Activated CD8-positive, alpha-beta T cell treated with anti-CD3 and anti-CD28 coated beads for 36 hours (primary cell): ENCODE data around the gene ITPR2. TPM values are rescaled to one million over a fixed set of nuclear protein-coding genes. Genes with fewer than 3 reads are reported as not detected.

ENCODE experiments used
- ATAC-seq: fragments of 200-7000 bp; cut with Tn5 transposase; one replicate; pipeline ENCODE4 v1.10.0; 2021; ENCODE audit warnings: mild to moderate bottlenecking, moderate library complexity
- CTCF ChIA-PET: fragments of 350-600 bp; sonication (Branson Sonifier 250); formaldehyde crosslinking; loops from one replicate; lab custom pipeline; 2021; ENCODE audit warnings: antibody characterized with exemption; lab: Charles Lee
- POLR2A ChIA-PET: fragments of 350-600 bp; sonication (Branson Sonifier 250); formaldehyde crosslinking; loops from one replicate; lab custom pipeline; 2021; ENCODE audit warnings: antibody characterized with exemption; lab: Charles Lee
- DNase-seq: peaks from one replicate; pipeline ENCODE4 v3.0.0-alpha.2; 2020
- H3K27ac Mint-ChIP-seq: one replicate; pipeline ENCODE4 v1.8.0; 2021; ENCODE audit warnings: mild to moderate bottlenecking, mixed read lengths
- H3K27me3 Mint-ChIP-seq: one replicate; pipeline ENCODE4 v1.8.0; 2021; ENCODE audit warnings: mixed read lengths
- H3K36me3 Mint-ChIP-seq: one replicate; pipeline ENCODE4 v1.8.0; 2021; ENCODE audit warnings: low read depth, mixed read lengths
- H3K4me1 Mint-ChIP-seq: one replicate; pipeline ENCODE4 v1.8.0; 2021; ENCODE audit warnings: low read depth, mixed read lengths
- H3K4me3 Mint-ChIP-seq: one replicate; pipeline ENCODE4 v1.8.0; 2021; ENCODE audit warnings: mild to moderate bottlenecking, moderate library complexity, mixed read lengths
- H3K9me3 Mint-ChIP-seq: one replicate; pipeline ENCODE4 v1.8.0; 2021; ENCODE audit warnings: mixed read lengths
- CTCF ChIP-seq: fragments of 200-600 bp; IDR thresholded peaks from one replicate; pipeline ENCODE4 v1.8.0; 2022; ENCODE audit warnings: antibody characterized with exemption, mild to moderate bottlenecking
- intact Hi-C: fragments of 100-400 bp; cut with micrococcal nuclease; formaldehyde crosslinking; loops from one replicate; pipeline ENCODE4 v1.10.0; 2022
- total RNA-seq, 2 experiments: library from RNA; stranded (reverse); gene quantifications; one replicate each; pipeline ENCODE4 v1.2.3, GENCODE V29; 2021

Gene ITPR2
- total RNA-seq, 2 experiments from 2014 or later, result 38.9 to 41.2 TPM

GRCh38 chr12:26399381-26399780 lies 433.6 kb downstream of the ITPR2 start:
- Mint-ChIP-seq H3K27me3 (no peaks in the 10 kb centered on the region), H3K4me3 (no peak overlapping the region), H3K27ac (no peak overlapping the region), H3K36me3 (peaks cover 3% of the 10 kb centered on the region), H3K9me3 (no peaks in the 10 kb centered on the region), H3K4me1 (no peaks in the 10 kb centered on the region)
- DNase-seq (no peak), ATAC-seq (no peak)
- ChIA-PET CTCF (interaction anchor here (1.3 kb wide), 1 partner anchor 13 kb away, joined by 3 read pairs; no protein-coding TSS in a partner anchor), POLR2A (no interaction called here)
- no peak for TF ChIP-seq CTCF
- intact Hi-C loops, result no loop called here

- H3K27me3 Mint-ChIP-seq, result no peaks in the 10 kb centered on the region
- no peaks in the 10 kb centered on the region for H3K9me3 Mint-ChIP-seq
- intact Hi-C loops, result no loop called here
- no peaks in the 10 kb centered on the region for H3K4me1 Mint-ChIP-seq
- DNase-seq (no peak), ATAC-seq (no peak)
- TF ChIP-seq CTCF, result no peak
- peaks cover 14% of the 10 kb centered on the region for H3K36me3 Mint-ChIP-seq
- POLR2A ChIA-PET, result no interaction called here
- CTCF ChIA-PET, result no interaction called here
- no peak overlapping the region for H3K27ac Mint-ChIP-seq
- no peak overlapping the region for H3K4me3 Mint-ChIP-seq
Measured at GRCh38 chr12:26396402-26396801, 436.6 kb downstream of the ITPR2 start.

- no peak for DNase-seq
- H3K27me3 Mint-ChIP-seq, result no peaks in the 10 kb centered on the region
Measured at GRCh38 chr12:26389343-26389742, 443.7 kb downstream of the ITPR2 start.

GRCh38 chr12:26384536-26384935 lies 448.5 kb downstream of the ITPR2 start:
- ATAC-seq (no peak), DNase-seq (no peak)
- Mint-ChIP-seq H3K4me3 (no peak overlapping the region), H3K9me3 (no peaks in the 10 kb centered on the region), H3K27ac (no peak overlapping the region), H3K36me3 (peaks cover 38% of the 10 kb centered on the region), H3K4me1 (no peaks in the 10 kb centered on the region), H3K27me3 (no peaks in the 10 kb centered on the region)
- intact Hi-C loops, result no loop called here
- POLR2A ChIA-PET, result no interaction called here
- CTCF ChIA-PET, result interaction anchor here (0.6 kb wide), 1 partner anchor 15 kb away, joined by 3 read pairs; no protein-coding TSS in a partner anchor
- no peak for TF ChIP-seq CTCF

More at GRCh38 chr12:26389343-26389742, 443.7 kb downstream of the ITPR2 start:
- ChIA-PET POLR2A (no interaction called here), CTCF (interaction anchor here (0.6 kb wide), 1 partner anchor 474 kb away, joined by 3 read pairs; no protein-coding TSS in a partner anchor)
- no peak overlapping the region for H3K27ac Mint-ChIP-seq
- H3K36me3 Mint-ChIP-seq, result peaks cover 43% of the 10 kb centered on the region
- intact Hi-C loops, result no loop called here
- TF ChIP-seq CTCF, result no peak
- H3K4me3 Mint-ChIP-seq, result no peak overlapping the region
- H3K9me3 Mint-ChIP-seq, result no peaks in the 10 kb centered on the region
- no peaks in the 10 kb centered on the region for H3K4me1 Mint-ChIP-seq
- no peak for ATAC-seq

- DNase-seq (no peak), ATAC-seq (no peak)
- H3K27me3 Mint-ChIP-seq, result no peaks in the 10 kb centered on the region
- H3K27ac Mint-ChIP-seq, result no peak overlapping the region
- no peaks in the 10 kb centered on the region for H3K9me3 Mint-ChIP-seq
- no peak overlapping the region for H3K4me3 Mint-ChIP-seq
- POLR2A ChIA-PET, result no interaction called here
- intact Hi-C loops, result no loop called here
- H3K36me3 Mint-ChIP-seq, result peaks cover 38% of the 10 kb centered on the region
- H3K4me1 Mint-ChIP-seq, result no peaks in the 10 kb centered on the region
- CTCF ChIA-PET, result no interaction called here
- no peak for TF ChIP-seq CTCF
Measured at GRCh38 chr12:26383041-26383440, 450.0 kb downstream of the ITPR2 start.
